HEK293 (cell line): ENCODE measurements around the gene PKM.

Experiments
- CTCF ChIA-PET: fragments of 350-600 bp; formaldehyde crosslinking; extraction: SDS; loops from one replicate; lab custom pipeline; 2021; ENCODE audit warnings: antibody characterized with exemption; lab: Yijun Ruan, JAX
- POLR2A ChIA-PET: fragments of 300-600 bp; formaldehyde crosslinking; extraction: SDS; loops from one replicate; lab custom pipeline; 2020; ENCODE audit warnings: antibody characterized with exemption, inconsistent platforms; lab: Yijun Ruan, JAX
- H3K27ac ChIP-seq: fragments of 200-500 bp; sonication (Bioruptor generic); 2 replicates; pipeline ENCODE4 v1.5.1; 2014; ENCODE audit warnings: low read depth, low read length, control low read depth, inconsistent platforms; ENCODE audit errors: extremely low read depth
- H3K36me3 ChIP-seq, 2 experiments: fragments of 200-500 bp in 1 of 2; sonication (Bioruptor generic) in 1 of 2; 1 replicate in 1 of 2; 2 replicates in 1 of 2; pipeline ENCODE4 v1.5.1; 2014 to 2017; ENCODE audit warnings: inconsistent platforms in 2 of 2, low read length in 2 of 2; ENCODE audit not compliant: control insufficient read depth in 2 of 2, insufficient read depth in 1 of 2
- H3K4me1 ChIP-seq: fragments of 200-500 bp; sonication (Bioruptor generic); 2 replicates; pipeline ENCODE4 v1.5.1; 2014; ENCODE audit warnings: mild to moderate bottlenecking, low read length, inconsistent platforms; ENCODE audit not compliant: control insufficient read depth, insufficient read depth
- H3K4me3 ChIP-seq: 2 replicates; pipeline ENCODE4 v1.5.1; 2011; ENCODE audit warnings: low read depth, mild to moderate bottlenecking, control low read depth, low read length, moderate library complexity
- H3K9me3 ChIP-seq: fragments of 200-500 bp; sonication (Bioruptor generic); 2 replicates; pipeline ENCODE4 v1.5.1; 2014; ENCODE audit warnings: low read depth, low read length, inconsistent platforms; ENCODE audit not compliant: control insufficient read depth, insufficient read depth
- GFI1B ChIP-seq: fragments of 450-650 bp; formaldehyde crosslinking; IDR thresholded peaks from 2 replicates; pipeline ENCODE4 v1.5.1; 2016; ENCODE audit warnings: missing biosample characterization, missing genetic modification characterization
- PRDM1 ChIP-seq: fragments of 450-650 bp; formaldehyde crosslinking; IDR thresholded peaks from 2 replicates; pipeline ENCODE4; 2016; ENCODE audit warnings: missing biosample characterization, missing genetic modification characterization
- SCRT1 ChIP-seq: fragments of 450-650 bp; formaldehyde crosslinking; IDR thresholded peaks from 2 replicates; pipeline ENCODE4 v1.5.1; 2016; ENCODE audit warnings: missing biosample characterization, missing genetic modification characterization, borderline replicate concordance
- SETDB1 ChIP-seq: IDR thresholded peaks from one replicate; pipeline ENCODE4 v1.6.1; 2017; ENCODE audit warnings: mild to moderate bottlenecking, low read length, moderate library complexity, mixed read lengths; ENCODE audit not compliant: insufficient read length
- ZBTB8A ChIP-seq: fragments of 450-650 bp; formaldehyde crosslinking; IDR thresholded peaks from 2 replicates; pipeline ENCODE4 v1.5.1; 2016; ENCODE audit warnings: missing biosample characterization, missing genetic modification characterization
- ZIC2 ChIP-seq: fragments of 450-650 bp; formaldehyde crosslinking; IDR thresholded peaks from 2 replicates; pipeline ENCODE4 v1.5.1; 2016; ENCODE audit warnings: missing biosample characterization, missing genetic modification characterization
- ZNF184 ChIP-seq: fragments of 450-650 bp; IDR thresholded peaks from 2 replicates; pipeline ENCODE4 v1.5.1; 2018; ENCODE audit warnings: missing biosample characterization, mild to moderate bottlenecking, missing genetic modification characterization
- ZNF324 ChIP-seq: fragments of 450-650 bp; formaldehyde crosslinking; IDR thresholded peaks from 2 replicates; pipeline ENCODE4 v1.5.1; 2016; ENCODE audit warnings: missing biosample characterization, missing genetic modification characterization
- ZNF335 ChIP-seq: fragments of 450-650 bp; formaldehyde crosslinking; conservative IDR thresholded peaks from 2 replicates; pipeline ENCODE4 v1.5.1; 2016; ENCODE audit warnings: missing biosample characterization, missing genetic modification characterization
- ZNF423 ChIP-seq: fragments of 450-650 bp; formaldehyde crosslinking; IDR thresholded peaks from 2 replicates; pipeline ENCODE4 v1.5.1; 2016; ENCODE audit warnings: missing biosample characterization, missing genetic modification characterization
- ZNF529 ChIP-seq: fragments of 450-650 bp; formaldehyde crosslinking; IDR thresholded peaks from 2 replicates; pipeline ENCODE4 v1.5.1; 2017; ENCODE audit warnings: missing genetic modification characterization, missing biosample characterization; ENCODE audit not compliant: insufficient replicate concordance
- ZNF600 ChIP-seq: fragments of 450-650 bp; formaldehyde crosslinking; IDR thresholded peaks from 2 replicates; pipeline ENCODE4 v1.5.1; 2016; ENCODE audit warnings: missing biosample characterization, missing genetic modification characterization
- ZNF664 ChIP-seq: fragments of 450-650 bp; formaldehyde crosslinking; IDR thresholded peaks from 2 replicates; pipeline ENCODE4 v1.5.1; 2016; ENCODE audit warnings: missing biosample characterization, missing genetic modification characterization
- ZNF677 ChIP-seq: fragments of 450-650 bp; IDR thresholded peaks from 2 replicates; pipeline ENCODE4 v1.5.0; 2018; ENCODE audit warnings: missing biosample characterization, mild to moderate bottlenecking, missing genetic modification characterization, moderate library complexity
- TF ChIP-seq, protein P1 (sequence below): fragments of 450-650 bp; formaldehyde crosslinking; conservative IDR thresholded peaks from 2 replicates; pipeline ENCODE4 v1.5.1; 2016; ENCODE audit warnings: low read depth, missing biosample characterization, missing genetic modification characterization
- TF ChIP-seq, protein P2 (sequence below): sonication (generic); formaldehyde crosslinking; IDR thresholded peaks from 2 replicates; pipeline ENCODE4 v1.8.1; 2022; ENCODE audit warnings: mild to moderate bottlenecking, moderate library complexity, missing genetic modification reagents
- TF ChIP-seq, protein P3 (sequence below): fragments of 450-650 bp; formaldehyde crosslinking; IDR thresholded peaks from 2 replicates; pipeline ENCODE4 v1.5.1; 2016; ENCODE audit warnings: missing biosample characterization, missing genetic modification characterization
- TF ChIP-seq, protein P4 (sequence below): fragments of 450-650 bp; formaldehyde crosslinking; optimal IDR thresholded peaks from 2 replicates; pipeline ENCODE3; 2016; ENCODE audit warnings: missing biosample characterization, mild to moderate bottlenecking, missing genetic modification characterization
- TF ChIP-seq, protein P5 (sequence below): fragments of 450-650 bp; formaldehyde crosslinking; conservative IDR thresholded peaks from 2 replicates; pipeline ENCODE4 v1.5.1; 2016; ENCODE audit warnings: low read depth, missing biosample characterization, missing genetic modification characterization

The PKM gene

DNA sequence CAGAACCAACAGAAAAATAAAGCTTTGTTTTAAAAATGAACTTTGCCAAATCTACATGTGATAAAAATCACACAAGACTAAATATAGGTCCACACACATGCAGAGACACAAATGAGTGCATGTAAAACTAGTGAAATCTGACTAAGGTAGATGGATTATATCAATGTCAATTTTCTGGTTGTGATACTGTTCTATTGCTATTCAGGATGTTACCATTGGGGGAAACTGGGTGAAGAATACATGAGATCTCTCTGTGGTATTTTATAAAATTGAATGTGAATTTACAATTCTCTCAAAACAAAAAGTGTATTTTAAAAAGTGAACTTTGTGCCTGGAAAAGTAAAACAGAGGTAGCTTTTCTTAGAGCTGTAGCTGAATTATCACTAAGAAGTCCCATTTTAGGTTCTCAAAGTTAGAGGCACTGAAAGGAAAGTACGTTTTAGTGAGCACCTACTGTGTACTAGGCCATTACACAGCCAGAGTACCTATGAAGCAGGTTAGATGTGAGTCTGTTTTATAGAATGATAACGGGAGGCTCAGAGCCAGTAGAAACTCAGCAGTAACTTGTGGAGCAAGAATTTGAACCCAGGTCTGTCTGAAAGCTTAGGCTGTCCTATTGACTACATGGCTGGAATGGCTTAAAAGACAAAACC lies 41.6 kb downstream of the PKM start:
- ChIA-PET POLR2A (no interaction called here), CTCF (interaction anchor here (0.6 to 1.4 kb wide), 3 partner anchors 37 to 143 kb away, joined by 3 to 4 read pairs (median 3); no protein-coding TSS in a partner anchor)

DNA sequence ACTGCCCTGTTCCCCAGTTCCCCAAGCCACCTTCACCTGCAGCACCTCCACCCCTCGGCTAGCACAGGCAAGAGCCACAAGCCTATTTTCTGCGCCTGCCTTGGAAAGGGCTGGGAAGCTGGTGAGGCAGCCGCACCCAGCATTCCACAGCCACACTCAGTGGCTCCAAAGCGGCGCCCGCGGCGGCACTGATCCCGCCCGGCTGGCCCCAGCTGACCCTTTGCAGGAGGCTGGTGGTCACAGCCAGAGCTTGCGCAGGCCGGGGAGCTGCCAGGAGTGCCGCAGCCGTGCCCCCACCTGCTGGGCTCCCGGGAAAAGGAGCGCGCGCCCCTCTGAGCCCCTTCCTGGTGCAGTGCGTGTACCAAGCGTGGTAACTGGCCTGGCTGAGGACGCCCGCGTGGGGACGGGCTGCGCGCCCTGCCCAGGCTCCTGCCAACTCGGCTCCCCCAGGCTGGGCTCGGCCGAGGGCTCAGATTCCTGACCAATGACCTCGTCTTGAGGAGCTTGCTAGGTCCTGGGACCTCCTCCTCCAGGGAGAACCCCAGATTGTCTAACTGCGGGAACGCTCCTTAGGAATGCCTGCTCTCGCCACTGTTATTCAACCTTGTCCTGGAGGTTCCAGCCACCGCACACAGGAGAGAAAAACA lies 46.7 kb downstream of the PKM start:
- no peaks in the 10 kb centered on the region for H3K9me3 ChIP-seq
- peak overlapping the region; percentile 9 for H3K4me3 ChIP-seq
- H3K36me3 ChIP-seq = no peaks in the 10 kb centered on the region
- H3K4me1 ChIP-seq = peaks cover 6% of the 10 kb centered on the region; the same call in 1 of the 2 replicates
- CTCF ChIA-PET = interaction anchor here (0.6 to 1.4 kb wide), 4 partner anchors 12 to 563 kb away, joined by 3 to 10 read pairs (median 5); no protein-coding TSS in a partner anchor
- POLR2A ChIA-PET = interaction anchor here (0.6 kb wide), 1 partner anchor 441 kb away, joined by 3 read pairs; no protein-coding TSS in a partner anchor
- peak overlapping the region; percentile 31; the same call in 1 of the 2 replicates for H3K27ac ChIP-seq
- TF ChIP-seq GFI1B (tag by site-specific recombination) (no peak), ZNF324 (tag by site-specific recombination) (no peak), SCRT1 (no peak), ZNF677 (tag by site-specific recombination) (0 out of 2 replicates have a peak, but pooled peaks have one; percentile 3), ZBTB8A (tag by site-specific recombination) (peak; percentile 38), ZNF335 (peak; percentile 35; the same call in 1 of the 2 replicates), SETDB1 (no peak), ZNF600 (tag by site-specific recombination) (0 out of 2 replicates have a peak, but pooled peaks have one; percentile 47), ZNF423 (tag by site-specific recombination) (0 out of 2 replicates have a peak, but pooled peaks have one; percentile 11), ZIC2 (peak; percentile 86)
- TF ChIP-seq, protein P1, sequence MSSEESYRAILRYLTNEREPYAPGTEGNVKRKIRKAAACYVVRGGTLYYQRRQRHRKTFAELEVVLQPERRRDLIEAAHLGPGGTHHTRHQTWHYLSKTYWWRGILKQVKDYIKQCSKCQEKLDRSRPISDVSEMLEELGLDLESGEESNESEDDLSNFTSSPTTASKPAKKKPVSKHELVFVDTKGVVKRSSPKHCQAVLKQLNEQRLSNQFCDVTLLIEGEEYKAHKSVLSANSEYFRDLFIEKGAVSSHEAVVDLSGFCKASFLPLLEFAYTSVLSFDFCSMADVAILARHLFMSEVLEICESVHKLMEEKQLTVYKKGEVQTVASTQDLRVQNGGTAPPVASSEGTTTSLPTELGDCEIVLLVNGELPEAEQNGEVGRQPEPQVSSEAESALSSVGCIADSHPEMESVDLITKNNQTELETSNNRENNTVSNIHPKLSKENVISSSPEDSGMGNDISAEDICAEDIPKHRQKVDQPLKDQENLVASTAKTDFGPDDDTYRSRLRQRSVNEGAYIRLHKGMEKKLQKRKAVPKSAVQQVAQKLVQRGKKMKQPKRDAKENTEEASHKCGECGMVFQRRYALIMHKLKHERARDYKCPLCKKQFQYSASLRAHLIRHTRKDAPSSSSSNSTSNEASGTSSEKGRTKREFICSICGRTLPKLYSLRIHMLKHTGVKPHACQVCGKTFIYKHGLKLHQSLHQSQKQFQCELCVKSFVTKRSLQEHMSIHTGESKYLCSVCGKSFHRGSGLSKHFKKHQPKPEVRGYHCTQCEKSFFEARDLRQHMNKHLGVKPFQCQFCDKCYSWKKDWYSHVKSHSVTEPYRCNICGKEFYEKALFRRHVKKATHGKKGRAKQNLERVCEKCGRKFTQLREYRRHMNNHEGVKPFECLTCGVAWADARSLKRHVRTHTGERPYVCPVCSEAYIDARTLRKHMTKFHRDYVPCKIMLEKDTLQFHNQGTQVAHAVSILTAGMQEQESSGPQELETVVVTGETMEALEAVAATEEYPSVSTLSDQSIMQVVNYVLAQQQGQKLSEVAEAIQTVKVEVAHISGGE (tag by site-specific recombination) = no peak
- TF ChIP-seq, protein P2, sequence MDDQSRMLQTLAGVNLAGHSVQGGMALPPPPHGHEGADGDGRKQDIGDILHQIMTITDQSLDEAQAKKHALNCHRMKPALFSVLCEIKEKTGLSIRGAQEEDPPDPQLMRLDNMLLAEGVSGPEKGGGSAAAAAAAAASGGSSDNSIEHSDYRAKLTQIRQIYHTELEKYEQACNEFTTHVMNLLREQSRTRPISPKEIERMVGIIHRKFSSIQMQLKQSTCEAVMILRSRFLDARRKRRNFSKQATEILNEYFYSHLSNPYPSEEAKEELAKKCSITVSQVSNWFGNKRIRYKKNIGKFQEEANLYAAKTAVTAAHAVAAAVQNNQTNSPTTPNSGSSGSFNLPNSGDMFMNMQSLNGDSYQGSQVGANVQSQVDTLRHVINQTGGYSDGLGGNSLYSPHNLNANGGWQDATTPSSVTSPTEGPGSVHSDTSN = peak; percentile 71; the same call in 1 of the 2 replicates
- TF ChIP-seq, protein P3, sequence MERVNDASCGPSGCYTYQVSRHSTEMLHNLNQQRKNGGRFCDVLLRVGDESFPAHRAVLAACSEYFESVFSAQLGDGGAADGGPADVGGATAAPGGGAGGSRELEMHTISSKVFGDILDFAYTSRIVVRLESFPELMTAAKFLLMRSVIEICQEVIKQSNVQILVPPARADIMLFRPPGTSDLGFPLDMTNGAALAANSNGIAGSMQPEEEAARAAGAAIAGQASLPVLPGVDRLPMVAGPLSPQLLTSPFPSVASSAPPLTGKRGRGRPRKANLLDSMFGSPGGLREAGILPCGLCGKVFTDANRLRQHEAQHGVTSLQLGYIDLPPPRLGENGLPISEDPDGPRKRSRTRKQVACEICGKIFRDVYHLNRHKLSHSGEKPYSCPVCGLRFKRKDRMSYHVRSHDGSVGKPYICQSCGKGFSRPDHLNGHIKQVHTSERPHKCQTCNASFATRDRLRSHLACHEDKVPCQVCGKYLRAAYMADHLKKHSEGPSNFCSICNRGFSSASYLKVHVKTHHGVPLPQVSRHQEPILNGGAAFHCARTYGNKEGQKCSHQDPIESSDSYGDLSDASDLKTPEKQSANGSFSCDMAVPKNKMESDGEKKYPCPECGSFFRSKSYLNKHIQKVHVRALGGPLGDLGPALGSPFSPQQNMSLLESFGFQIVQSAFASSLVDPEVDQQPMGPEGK = peak; percentile 52
- TF ChIP-seq, protein P4, sequence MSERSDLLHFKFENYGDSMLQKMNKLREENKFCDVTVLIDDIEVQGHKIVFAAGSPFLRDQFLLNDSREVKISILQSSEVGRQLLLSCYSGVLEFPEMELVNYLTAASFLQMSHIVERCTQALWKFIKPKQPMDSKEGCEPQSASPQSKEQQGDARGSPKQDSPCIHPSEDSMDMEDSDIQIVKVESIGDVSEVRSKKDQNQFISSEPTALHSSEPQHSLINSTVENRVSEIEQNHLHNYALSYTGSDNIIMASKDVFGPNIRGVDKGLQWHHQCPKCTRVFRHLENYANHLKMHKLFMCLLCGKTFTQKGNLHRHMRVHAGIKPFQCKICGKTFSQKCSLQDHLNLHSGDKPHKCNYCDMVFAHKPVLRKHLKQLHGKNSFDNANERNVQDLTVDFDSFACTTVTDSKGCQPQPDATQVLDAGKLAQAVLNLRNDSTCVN = peak; percentile 21

More for the DNA sequence above, 41.6 kb downstream of the PKM start:
- Histone ChIP-seq H3K36me3 (no peaks in the 10 kb centered on the region), H3K4me1 (no peaks in the 10 kb centered on the region; the same call in 1 of the 2 replicates), H3K27ac (no peak overlapping the region), H3K4me3 (no peak overlapping the region), H3K9me3 (no peaks in the 10 kb centered on the region)
- TF ChIP-seq ZNF664 (tag by site-specific recombination) = peak; percentile 90
- TF ChIP-seq ZNF184 (tag by site-specific recombination) = no peak
- TF ChIP-seq PRDM1 (tag by site-specific recombination) = 0 out of 2 replicates have a peak, but pooled peaks have one; percentile 7
- peak; percentile 99 for TF ChIP-seq ZNF529 (tag by site-specific recombination)
- TF ChIP-seq, protein P5, sequence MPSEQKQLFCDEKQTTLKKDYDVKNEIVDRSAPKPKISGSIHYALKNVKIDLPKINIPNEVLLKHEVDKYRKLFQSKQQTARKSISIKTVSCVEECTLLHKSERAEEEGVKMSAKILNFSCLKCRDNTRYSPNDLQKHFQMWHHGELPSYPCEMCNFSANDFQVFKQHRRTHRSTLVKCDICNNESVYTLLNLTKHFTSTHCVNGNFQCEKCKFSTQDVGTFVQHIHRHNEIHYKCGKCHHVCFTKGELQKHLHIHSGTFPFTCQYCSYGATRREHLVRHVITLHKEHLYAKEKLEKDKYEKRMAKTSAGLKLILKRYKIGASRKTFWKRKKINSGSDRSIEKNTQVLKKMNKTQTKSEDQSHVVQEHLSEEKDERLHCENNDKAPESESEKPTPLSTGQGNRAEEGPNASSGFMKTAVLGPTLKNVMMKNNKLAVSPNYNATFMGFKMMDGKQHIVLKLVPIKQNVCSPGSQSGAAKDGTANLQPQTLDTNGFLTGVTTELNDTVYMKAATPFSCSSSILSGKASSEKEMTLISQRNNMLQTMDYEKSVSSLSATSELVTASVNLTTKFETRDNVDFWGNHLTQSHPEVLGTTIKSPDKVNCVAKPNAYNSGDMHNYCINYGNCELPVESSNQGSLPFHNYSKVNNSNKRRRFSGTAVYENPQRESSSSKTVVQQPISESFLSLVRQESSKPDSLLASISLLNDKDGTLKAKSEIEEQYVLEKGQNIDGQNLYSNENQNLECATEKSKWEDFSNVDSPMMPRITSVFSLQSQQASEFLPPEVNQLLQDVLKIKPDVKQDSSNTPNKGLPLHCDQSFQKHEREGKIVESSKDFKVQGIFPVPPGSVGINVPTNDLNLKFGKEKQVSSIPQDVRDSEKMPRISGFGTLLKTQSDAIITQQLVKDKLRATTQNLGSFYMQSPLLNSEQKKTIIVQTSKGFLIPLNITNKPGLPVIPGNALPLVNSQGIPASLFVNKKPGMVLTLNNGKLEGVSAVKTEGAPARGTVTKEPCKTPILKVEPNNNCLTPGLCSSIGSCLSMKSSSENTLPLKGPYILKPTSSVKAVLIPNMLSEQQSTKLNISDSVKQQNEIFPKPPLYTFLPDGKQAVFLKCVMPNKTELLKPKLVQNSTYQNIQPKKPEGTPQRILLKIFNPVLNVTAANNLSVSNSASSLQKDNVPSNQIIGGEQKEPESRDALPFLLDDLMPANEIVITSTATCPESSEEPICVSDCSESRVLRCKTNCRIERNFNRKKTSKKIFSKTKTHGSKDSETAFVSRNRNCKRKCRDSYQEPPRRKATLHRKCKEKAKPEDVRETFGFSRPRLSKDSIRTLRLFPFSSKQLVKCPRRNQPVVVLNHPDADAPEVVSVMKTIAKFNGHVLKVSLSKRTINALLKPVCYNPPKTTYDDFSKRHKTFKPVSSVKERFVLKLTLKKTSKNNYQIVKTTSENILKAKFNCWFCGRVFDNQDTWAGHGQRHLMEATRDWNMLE (tag by site-specific recombination) = no peak
